ENCODE results near the gene ERAL1. TPM values are rescaled to one million over a fixed set of nuclear protein-coding genes. Genes with fewer than 3 reads are reported as not detected.
"Not testable (repeated sequence)": the region's sequence is repeated elsewhere in the genome, so short reads cannot be mapped to it uniquely, and the experiment has no call there.

ERAL1 gene
- total RNA-seq, 2 donors from 2014 or later = 22.6 to 24.4 TPM

DNA sequence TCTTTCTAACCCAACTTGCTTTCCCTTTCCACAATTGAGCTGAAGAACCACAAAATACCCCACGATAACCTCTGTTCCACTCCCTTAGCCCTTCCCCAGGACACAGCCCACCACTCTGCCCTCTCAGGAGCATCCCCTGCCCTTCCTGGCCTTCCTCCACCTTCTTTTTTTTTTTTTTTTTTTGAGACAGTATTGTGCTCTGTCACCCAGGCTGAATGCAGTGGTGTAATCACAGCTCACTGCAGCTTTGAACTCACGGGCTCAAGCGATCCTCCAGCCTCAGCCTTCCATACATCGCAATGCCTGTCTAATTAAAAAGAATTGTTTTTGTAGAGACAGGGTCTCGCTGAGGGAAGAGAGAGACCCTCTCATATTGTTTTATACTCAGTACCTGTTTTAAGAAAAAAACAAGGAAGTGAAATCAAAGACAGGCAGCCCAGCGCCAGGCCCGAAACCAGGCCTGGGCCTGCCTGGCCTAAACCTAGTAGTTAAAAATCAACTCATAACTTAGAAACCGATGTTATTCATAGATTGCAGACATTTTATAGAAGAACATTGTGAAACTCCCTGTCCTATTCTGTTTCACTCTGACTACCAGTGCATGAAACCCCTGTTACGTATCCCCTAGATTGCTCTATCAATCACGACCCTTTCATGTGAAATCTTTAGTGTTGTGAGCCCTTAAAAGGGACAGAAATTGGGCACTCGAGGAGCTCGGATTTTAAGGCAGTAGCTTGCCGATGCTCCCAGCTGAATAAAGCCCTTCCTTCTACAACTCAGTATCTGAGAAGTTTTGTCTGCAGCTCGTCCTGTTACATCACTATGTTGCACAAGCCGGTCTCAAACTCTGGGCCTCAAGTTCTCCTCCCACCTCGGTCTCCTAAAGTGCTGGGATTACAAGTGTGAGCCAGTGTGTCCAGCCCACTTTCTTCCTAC lies 38.7 kb downstream of the ERAL1 start:
- peak; percentile 73 for DNase-seq (ENCODE audit: low spot score)
- intact Hi-C loops (cut with DNase I) = loop anchor here (10.0 kb wide), 2 partner anchors 129 to 139 kb away; no protein-coding TSS in a partner anchor

- DNase-seq (ENCODE audit: low spot score) = peak; percentile 34
- intact Hi-C loops (cut with DNase I) = loop anchor here (10.0 kb wide), 2 partner anchors 131 to 141 kb away; no protein-coding TSS in a partner anchor
Measured at GRCh38 chr17:28895794-28896447, 41.1 kb downstream of the ERAL1 start.

GRCh38 chr17:28896491-28896883 lies 41.7 kb downstream of the ERAL1 start:
- no peak for DNase-seq (ENCODE audit: low spot score)
- intact Hi-C loops (cut with DNase I) = loop anchor here (10.0 kb wide), 2 partner anchors 132 to 142 kb away; no protein-coding TSS in a partner anchor

DNA sequence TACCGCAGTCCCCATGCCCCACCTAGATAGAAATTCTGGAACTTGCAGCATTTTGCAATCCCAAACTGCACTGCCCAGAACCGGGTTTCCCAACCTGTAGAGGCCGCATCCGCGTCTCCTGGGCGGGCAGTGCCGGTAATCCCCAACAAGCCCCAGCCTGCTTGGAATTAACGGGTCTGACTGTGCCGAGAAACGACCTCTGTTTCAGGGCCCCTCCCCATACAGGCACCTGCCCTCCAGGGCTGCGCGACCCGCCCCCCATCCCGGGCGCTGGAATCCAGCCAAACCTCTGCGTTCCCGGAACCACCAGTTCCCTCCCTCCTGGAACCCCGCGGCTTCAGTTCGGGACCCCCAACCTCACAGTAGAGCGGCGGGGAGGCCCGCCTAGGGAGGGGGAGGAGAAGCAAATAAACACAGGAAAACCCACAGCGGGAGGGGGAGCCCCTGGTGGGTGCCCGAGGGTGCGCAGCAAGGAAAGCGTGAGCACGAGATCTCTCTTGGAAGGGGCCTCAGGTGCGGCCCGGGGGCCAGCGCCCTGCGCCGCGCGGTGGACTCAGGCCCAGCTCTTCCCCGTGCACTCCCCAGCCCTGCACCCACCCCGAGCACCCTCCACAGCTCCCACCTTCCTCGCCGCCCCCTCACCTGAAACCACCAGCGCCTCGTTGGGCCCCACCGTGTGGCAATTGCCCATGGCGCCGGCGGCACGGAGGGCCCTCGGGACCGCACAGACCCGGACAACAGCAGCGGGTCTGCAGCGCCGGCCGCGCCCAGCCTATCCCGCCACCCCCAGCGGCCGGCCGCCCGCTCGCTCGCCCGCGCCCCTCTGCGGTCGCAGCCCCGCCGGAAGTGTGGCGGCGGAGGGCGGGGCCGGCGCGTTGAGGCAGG lies 42.3 kb downstream of the ERAL1 start, which contains the start of gene FLOT2:
FLOT2 (minus strand) TSS at position 850 of the 885 bp plus-strand sequence; CDS start at position 691, 159 bp downstream.
- peak; percentile 91 for DNase-seq (ENCODE audit: low spot score)
- intact Hi-C loops (cut with DNase I) = loop anchor here (10.0 kb wide), 2 partner anchors 132 to 142 kb away; no protein-coding TSS in a partner anchor

- intact Hi-C loops (cut with DNase I) = loop anchor here (10.0 kb wide), 2 partner anchors 133 to 143 kb away; no protein-coding TSS in a partner anchor
- DNase-seq (ENCODE audit: low spot score) = no peak
Measured at GRCh38 chr17:28897769-28898526, 43.1 kb downstream of the ERAL1 start.

DNA sequence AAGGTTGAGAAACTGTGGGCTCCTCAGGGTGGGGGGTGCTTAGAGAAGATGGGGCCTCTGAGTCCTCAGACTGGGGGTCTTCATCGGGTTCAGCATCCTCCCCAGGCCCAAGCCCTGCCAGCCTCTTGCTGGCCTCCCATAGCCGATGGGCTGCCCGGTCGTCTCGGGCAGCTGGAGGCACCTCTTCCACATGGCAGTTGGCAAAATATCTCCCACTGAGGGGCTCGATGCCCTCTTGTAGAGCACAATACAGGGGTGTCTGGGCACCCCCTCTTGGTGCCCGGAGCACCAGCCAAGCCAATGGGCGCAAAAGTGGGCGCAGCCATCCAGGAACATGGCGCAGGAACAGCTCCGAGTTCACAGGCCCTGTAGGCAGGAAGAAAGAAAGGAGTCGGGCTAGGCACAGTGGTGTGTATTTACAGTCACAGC lies 43.7 kb downstream of the ERAL1 start:
- intact Hi-C loops (cut with DNase I) = loop anchor here (10.0 kb wide), 2 partner anchors 134 to 144 kb away; no protein-coding TSS in a partner anchor
- DNase-seq (ENCODE audit: low spot score) = no peak

DNA sequence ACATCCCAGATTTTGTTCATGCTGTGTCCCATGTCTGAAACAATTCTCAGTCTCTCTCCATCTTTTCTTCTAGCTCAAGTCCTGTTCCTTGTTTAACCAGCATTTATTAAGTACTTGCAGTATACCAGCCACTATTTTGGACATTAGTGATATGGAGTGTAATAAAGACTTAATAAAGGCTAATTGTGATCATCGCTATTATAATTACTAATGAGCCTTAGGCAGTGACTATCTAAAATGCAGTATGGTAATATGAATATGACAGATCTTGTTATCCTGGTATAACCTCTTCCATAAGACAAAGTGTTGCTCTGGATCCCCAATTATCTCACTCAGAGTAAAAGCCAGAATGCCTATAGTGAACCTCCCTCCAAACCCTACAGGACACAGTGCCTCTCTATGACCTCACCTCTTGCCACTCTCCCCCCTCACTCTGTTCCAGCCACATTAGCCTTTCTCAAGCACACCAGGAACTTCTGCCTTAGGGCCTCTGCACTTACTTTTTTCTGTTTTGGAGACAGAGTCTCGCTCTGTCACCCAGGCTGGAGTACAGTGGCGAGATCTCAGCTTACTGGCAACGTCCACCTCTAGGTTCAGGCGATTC lies 44.5 kb downstream of the ERAL1 start:
- no peak for DNase-seq (ENCODE audit: low spot score)
- intact Hi-C loops (cut with DNase I) = loop anchor here (10.0 kb wide), 2 partner anchors 135 to 145 kb away; no protein-coding TSS in a partner anchor

GRCh38 chr17:28900986-28901726 lies 46.3 kb downstream of the ERAL1 start:
- intact Hi-C loops (cut with DNase I) = no loop called here
- no peak for DNase-seq (ENCODE audit: low spot score)

DNA sequence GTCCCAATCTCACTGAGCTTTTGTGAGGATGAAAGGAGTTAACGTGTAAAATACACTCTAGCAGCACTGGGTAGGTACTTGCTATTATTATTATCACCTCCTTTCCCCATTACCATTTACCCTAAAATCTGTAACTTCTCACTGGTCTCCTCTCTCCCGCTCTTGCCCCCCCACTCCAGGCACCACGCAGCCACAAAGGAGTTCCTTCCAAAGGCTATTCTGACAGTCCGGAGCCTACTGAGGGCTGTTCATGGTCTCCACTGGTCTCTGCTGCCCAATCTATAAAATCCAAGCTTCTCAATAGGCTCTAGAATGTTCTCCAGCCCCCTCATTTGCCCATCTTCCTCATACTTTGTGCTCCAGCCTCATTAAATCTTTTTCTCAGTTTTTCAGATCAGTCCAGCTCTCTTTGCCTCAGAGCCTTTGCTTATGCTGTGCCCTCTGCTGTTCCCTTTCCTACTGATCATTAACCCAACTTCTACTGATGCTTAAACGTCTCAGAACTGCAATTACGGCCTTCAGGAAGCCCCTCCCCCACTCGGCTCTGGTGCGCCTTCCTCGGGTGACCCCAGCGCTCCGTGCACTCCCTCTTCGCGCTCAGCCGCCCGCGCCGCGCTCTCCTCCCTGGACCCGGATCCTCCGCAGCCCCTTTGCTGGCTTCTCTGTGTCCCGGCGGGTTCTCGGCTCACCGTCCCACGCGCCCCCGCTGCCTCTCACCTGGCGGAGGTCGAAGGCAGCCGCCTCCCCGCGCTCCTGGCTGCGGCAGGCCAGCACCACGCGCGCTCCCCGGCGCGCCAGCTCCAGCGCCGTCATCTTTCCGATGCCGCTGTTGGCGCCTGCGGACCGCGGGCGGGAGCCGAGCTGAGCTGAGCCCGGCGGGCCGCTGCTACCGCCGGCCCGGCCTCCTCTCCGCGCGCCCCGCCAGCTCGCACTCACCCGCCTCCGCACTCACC lies 47.3 kb downstream of the ERAL1 start:
- DNase-seq (ENCODE audit: low spot score) = no peak
- intact Hi-C loops (cut with DNase I) = no loop called here

- DNase-seq (ENCODE audit: low spot score) = peak; percentile 95
- intact Hi-C loops (cut with DNase I) = no loop called here
Measured at GRCh38 chr17:28902819-28903545, 48.2 kb downstream of the ERAL1 start, which contains the start of gene DHRS13. TSS of gene DHRS13 (minus strand) at chr17:28903079. CDS start at chr17:28902944, 135 bp downstream.

DNA sequence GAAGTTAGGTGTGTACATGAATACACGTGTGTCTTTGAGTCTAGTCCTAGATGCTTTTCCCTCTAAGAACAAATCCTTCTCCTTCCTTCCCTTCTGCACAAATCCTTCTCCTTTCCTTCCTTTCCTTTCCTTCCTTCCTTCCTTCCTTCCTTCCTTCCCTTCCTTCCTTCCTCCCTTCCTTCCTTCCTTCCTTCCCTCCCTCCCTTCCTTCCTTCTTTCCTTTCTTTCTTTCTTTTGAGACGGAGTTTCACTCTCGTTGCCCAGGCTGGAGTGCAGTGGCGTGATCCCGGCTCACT lies 48.7 kb downstream of the ERAL1 start:
- intact Hi-C loops (cut with DNase I); DNase-seq (ENCODE audit: low spot score): not testable (repeated sequence)

DNA sequence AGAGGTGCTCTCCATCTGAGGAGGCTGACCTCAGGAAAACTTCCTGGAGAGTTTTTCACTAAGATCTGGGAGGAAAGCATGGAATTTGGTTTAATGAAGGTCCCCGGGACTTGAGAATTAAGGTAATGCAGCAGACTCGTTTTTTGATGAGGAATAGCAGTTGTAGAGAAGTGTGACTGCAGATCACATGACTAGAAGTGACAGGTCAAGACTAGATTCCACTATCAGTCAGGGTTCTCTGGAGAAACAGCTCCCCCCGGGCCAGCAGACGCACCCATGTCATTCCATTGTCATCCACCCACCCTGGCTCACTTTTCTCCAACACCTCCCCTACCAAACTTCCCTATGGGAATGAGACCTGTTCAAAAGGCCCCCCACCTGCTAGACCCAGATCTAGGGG lies 50.0 kb downstream of the ERAL1 start:
- intact Hi-C loops (cut with DNase I) = loop anchor here (5.0 kb wide), 2 partner anchors 48 to 177 kb away; partner anchors contain the start of genes NEK8 (in 1 of the 2), PHF12 (in 1 of the 2) and TLCD1 (in 1 of the 2)
- no peak for DNase-seq (ENCODE audit: low spot score)

DNA sequence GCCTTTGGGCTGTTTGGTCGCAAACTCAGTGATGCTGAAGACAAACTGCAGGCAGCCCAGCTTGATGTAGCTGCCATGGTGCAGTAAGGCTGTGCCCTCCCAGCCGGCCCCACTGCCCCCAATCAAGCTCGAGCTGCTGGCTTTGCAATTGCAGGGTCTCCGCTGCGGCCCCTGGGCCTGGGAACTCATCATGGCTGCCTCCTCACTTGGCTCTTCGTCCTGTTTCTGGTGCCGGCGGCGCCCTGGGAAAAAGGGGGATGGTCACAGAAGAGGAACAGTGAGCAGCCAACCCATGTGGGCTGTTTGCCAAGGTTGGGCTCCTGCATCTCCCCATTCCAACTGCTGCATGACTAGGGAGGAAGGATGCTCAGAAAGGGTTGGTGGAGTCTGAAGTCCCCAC lies 51.5 kb downstream of the ERAL1 start:
- intact Hi-C loops (cut with DNase I) = loop anchor here (5.0 kb wide), 2 partner anchors 46 to 179 kb away; partner anchors contain the start of genes NEK8 (in 1 of the 2), PHF12 (in 1 of the 2) and TLCD1 (in 1 of the 2)
- DNase-seq (ENCODE audit: low spot score) = no peak

DNA sequence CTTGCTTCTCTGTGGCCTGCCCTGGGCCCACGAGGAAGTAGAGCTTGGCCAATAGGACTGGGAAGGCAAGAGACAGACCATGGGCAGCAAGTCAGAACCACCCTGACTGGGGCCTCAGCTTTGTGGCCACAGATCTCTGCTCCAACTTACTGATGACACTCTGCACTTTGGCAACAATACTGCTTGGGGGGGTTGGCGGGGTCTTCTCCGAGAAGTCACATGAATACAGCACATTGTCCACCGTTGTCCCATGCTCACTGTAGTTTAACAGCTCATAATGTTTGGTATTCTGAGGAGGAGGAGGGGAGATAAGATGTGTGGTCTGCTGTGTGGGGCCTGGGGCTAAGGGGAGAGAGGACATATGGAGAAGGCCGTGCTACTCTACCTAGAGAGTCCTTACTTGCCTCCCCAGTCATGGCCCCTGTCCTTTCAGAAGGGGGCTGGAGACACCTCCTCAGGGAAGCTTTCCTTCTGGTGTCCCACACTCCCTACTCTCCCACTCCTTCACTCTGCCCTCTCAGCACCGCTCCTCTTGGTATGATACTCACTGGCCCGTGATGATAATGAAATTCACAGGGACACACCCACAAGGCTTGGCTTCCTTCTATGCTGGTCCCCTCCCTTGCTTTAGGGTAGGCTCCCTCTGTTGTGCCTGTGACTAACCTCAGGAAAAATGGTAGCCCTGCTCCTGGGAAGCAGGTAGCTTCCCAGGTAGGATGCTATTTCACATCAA lies 52.1 kb downstream of the ERAL1 start:
- intact Hi-C loops (cut with DNase I) = loop anchor here (5.0 kb wide), 2 partner anchors 45 to 180 kb away; partner anchors contain the start of genes NEK8 (in 1 of the 2), PHF12 (in 1 of the 2) and TLCD1 (in 1 of the 2)
- no peak for DNase-seq (ENCODE audit: low spot score)
